ENCODE data around the gene RIC3. TPM values are rescaled to one million over a fixed set of nuclear protein-coding genes. Genes with fewer than 3 reads are reported as not detected.

Gene RIC3
- total RNA-seq, 1 experiment from 2014 or later, result not detected

DNA sequence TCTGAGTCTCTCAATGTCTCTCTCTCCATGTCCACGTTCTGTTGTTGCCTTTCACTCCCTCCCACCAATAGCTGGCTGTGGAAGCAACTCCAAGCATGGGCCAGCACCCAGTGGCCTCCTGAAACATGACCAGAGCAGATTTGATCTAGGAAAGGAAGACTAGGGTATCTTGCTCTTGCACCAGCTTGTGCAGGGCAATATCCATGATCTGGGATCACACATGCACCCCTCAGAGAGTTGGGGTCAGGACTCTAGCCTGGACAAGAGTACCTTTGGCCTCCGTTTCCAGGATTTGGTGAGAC lies 34.5 kb upstream of the RIC3 start (continued):
- TF ChIP-seq EGR1 (IDR thresholded peaks at IDR 0.05; ENCODE audit: low read depth), result no peak

DNA sequence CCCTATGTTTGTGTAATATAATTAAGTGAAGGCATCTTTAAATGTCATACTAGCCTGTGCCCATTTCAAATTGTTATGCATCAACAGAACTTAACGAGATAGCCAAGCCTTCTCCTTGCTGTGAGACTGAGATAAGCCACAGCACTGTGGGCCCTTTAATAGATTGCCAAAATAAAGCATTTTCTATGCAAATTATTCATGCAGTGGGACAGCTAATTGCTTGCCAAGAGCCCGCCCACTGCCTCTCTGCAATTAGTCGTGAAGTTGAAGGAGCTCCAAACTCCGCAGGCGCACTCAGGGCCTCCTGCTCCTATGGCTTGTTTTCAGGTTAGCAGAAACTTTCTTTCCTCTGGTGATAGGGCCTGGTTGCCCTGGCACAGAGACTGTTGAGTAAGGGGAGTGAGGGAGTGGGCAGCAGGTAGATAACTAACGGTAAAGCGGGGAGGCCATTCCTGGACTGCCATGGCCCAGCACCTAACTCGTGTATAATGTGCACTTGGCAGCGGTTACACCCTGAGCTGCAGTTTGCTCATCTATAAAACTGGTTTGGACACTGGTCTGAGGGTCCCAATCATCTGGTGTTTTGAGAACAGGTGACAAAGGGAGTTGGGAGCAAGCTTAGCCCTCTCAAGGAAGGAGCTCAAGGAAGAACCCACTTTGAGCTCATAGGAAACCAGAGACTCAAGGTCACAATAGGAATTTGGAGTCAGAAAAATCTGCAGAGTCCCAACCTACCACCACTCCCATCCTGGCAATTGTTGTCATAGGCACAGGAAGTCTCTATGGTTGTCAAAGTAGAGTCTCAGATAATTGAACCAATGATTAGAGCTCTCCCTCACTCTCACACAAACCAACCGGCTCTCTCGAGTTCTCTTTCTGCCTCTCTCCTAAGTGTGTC lies 33.9 kb upstream of the RIC3 start:
- H2AFZ ChIP-seq (ENCODE audit: low read depth, low read length, poor library complexity, severe bottlenecking), result no peak overlapping the region
- ChIA-PET POLR2A (no interaction called here), CTCF (interaction anchor here (2.6 kb wide), 1 partner anchor 9 kb away, joined by 11 read pairs; no protein-coding TSS in a partner anchor), RAD21 (ENCODE audit: low non-redundant PET in 1 of 2, low total read pairs in 2 of 2, uncharacterized antibody in 2 of 2, unreplicated experiment in 2 of 2) (no interaction called here)
- DNase-seq (ENCODE audit: low read depth, low spot score), result no peak
- BruUV-seq (replicated peaks), result no TSS peak
- no peak for TF ChIP-seq POLR2AphosphoS5 (IDR thresholded peaks at IDR 0.05; ENCODE audit: low read depth, low read length)
- H3K4me2 ChIP-seq (ENCODE audit: low read length), result no peak overlapping the region
- no peaks in the 10 kb centered on the region for H3K79me2 ChIP-seq (ENCODE audit: insufficient read depth, low read length)
- H3K9me3 ChIP-seq (ENCODE audit: control insufficient read depth in 1 of 2, insufficient read depth in 1 of 2, low read depth in 1 of 2, low read length in 2 of 2), result no peaks in the 10 kb centered on the region
- no peaks in the 10 kb centered on the region for H3K36me3 ChIP-seq (ENCODE audit: control insufficient read depth in 1 of 2, insufficient read depth in 2 of 2, low read length in 2 of 2)
- peaks cover 20% of the 10 kb centered on the region for H3K27me3 ChIP-seq (ENCODE audit: insufficient read depth, low read length)
- H3K4me3 ChIP-seq (replicated peaks in 1 of 2; ENCODE audit: low read depth in 1 of 2, low read length in 2 of 2), result no peak overlapping the region
- no peak overlapping the region for H3K27ac ChIP-seq (ENCODE audit: low read depth, low read length)
- H3K9ac ChIP-seq (ENCODE audit: low read length), result no peak overlapping the region
- no peaks in the 10 kb centered on the region for H4K20me1 ChIP-seq (ENCODE audit: insufficient read depth)
- H3K9me2 ChIP-seq (ENCODE audit: insufficient read depth), result no peaks in the 10 kb centered on the region
- intact Hi-C loops (cut with micrococcal nuclease), result no loop called here
- H3K4me1 ChIP-seq (ENCODE audit: control insufficient read depth in 1 of 2, insufficient read depth in 2 of 2, low read length in 2 of 2), result no peaks in the 10 kb centered on the region
- ATAC-seq, result no peak

DNA sequence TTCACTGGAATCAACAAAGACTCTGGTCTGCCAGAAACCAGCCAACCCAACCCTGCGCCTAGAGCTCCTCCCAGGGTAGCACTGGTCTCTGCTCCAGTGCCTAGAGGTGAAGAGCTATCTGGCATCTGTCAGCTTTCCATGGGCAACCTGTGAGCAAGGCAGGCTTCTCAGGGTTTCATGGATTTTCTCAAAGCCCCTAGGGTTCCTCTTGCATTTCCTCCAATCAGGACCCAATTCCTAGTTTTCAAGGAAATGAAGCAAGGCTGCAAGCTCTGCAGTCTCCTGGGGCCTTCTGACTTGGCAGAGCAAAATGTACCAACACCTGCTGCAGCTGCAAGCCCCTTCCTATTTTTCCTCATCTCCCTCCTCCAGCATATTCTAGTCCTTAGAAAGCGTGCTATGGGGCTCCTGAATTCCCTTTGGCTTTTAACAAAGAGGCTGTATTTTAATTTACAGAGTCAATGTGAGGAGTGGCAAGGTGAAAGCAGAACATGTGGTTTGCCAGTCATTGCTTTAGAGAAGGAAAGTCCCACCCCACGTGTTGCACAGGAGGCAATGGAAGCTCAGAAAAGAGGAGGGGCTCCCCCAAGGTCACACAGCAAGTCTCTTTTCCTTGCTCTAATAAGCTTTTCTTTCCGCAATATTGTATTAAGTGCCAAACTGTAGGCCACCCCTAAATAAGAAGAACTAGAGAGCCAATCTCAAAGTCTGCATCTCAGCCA lies 33.0 kb upstream of the RIC3 start:
- Histone ChIP-seq H3K9me3 (ENCODE audit: control insufficient read depth in 1 of 2, insufficient read depth in 1 of 2, low read depth in 1 of 2, low read length in 2 of 2) (no peaks in the 10 kb centered on the region), H2AFZ (ENCODE audit: low read depth, low read length, poor library complexity, severe bottlenecking) (no peak overlapping the region), H3K4me3 (replicated peaks in 1 of 2; ENCODE audit: low read depth in 1 of 2, low read length in 2 of 2) (no peak overlapping the region), H3K27me3 (ENCODE audit: insufficient read depth, low read length) (peaks cover 24% of the 10 kb centered on the region), H4K20me1 (ENCODE audit: insufficient read depth) (no peaks in the 10 kb centered on the region), H3K9me2 (ENCODE audit: insufficient read depth) (no peaks in the 10 kb centered on the region), H3K36me3 (ENCODE audit: control insufficient read depth in 1 of 2, insufficient read depth in 2 of 2, low read length in 2 of 2) (no peaks in the 10 kb centered on the region), H3K4me1 (ENCODE audit: control insufficient read depth in 1 of 2, insufficient read depth in 2 of 2, low read length in 2 of 2) (no peaks in the 10 kb centered on the region), H3K79me2 (ENCODE audit: insufficient read depth, low read length) (no peaks in the 10 kb centered on the region), H3K4me2 (ENCODE audit: low read length) (no peak overlapping the region), H3K9ac (ENCODE audit: low read length) (no peak overlapping the region), H3K27ac (ENCODE audit: low read depth, low read length) (no peak overlapping the region)
- DNase-seq (ENCODE audit: low read depth, low spot score), result no peak
- BruUV-seq (replicated peaks), result no TSS peak
- RAD21 ChIA-PET (ENCODE audit: low non-redundant PET in 1 of 2, low total read pairs in 2 of 2, uncharacterized antibody in 2 of 2, unreplicated experiment in 2 of 2), result no interaction called here
- CTCF ChIA-PET, result interaction anchor here (2.6 kb wide), 1 partner anchor 8 kb away, joined by 11 read pairs; no protein-coding TSS in a partner anchor
- ATAC-seq, result no peak
- intact Hi-C loops (cut with micrococcal nuclease), result no loop called here
- TF ChIP-seq, protein P1, sequence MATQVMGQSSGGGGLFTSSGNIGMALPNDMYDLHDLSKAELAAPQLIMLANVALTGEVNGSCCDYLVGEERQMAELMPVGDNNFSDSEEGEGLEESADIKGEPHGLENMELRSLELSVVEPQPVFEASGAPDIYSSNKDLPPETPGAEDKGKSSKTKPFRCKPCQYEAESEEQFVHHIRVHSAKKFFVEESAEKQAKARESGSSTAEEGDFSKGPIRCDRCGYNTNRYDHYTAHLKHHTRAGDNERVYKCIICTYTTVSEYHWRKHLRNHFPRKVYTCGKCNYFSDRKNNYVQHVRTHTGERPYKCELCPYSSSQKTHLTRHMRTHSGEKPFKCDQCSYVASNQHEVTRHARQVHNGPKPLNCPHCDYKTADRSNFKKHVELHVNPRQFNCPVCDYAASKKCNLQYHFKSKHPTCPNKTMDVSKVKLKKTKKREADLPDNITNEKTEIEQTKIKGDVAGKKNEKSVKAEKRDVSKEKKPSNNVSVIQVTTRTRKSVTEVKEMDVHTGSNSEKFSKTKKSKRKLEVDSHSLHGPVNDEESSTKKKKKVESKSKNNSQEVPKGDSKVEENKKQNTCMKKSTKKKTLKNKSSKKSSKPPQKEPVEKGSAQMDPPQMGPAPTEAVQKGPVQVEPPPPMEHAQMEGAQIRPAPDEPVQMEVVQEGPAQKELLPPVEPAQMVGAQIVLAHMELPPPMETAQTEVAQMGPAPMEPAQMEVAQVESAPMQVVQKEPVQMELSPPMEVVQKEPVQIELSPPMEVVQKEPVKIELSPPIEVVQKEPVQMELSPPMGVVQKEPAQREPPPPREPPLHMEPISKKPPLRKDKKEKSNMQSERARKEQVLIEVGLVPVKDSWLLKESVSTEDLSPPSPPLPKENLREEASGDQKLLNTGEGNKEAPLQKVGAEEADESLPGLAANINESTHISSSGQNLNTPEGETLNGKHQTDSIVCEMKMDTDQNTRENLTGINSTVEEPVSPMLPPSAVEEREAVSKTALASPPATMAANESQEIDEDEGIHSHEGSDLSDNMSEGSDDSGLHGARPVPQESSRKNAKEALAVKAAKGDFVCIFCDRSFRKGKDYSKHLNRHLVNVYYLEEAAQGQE (IDR thresholded peaks at IDR 0.05; ENCODE audit: low read depth), result no peak
- TF ChIP-seq YY1 (IDR thresholded peaks at IDR 0.05; ENCODE audit: extremely low read depth, insufficient replicate concordance, low read depth, low read length) (no peak), TCF7L2 (IDR thresholded peaks at IDR 0.05; ENCODE audit: borderline replicate concordance, extremely low read depth, insufficient read depth, insufficient read length) (no peak), POLR2A (IDR thresholded peaks at IDR 0.05; ENCODE audit: borderline replicate concordance, extremely low read depth, insufficient read depth, insufficient read length) (no peak), ZFX (IDR thresholded peaks at IDR 0.05) (no peak), EZH2 (IDR thresholded peaks at IDR 0.05) (no peak), EGR1 (IDR thresholded peaks at IDR 0.05; ENCODE audit: low read depth) (no peak), FOSL1 (IDR thresholded peaks at IDR 0.05; ENCODE audit: low read depth) (no peak), SIN3A (IDR thresholded peaks at IDR 0.05; ENCODE audit: low read depth) (no peak), POLR2AphosphoS5 (IDR thresholded peaks at IDR 0.05; ENCODE audit: low read depth, low read length) (no peak), SP1 (IDR thresholded peaks at IDR 0.05; ENCODE audit: low read depth) (no peak)
- POLR2A ChIA-PET, result no interaction called here
